SK-N-SH (cell line): ENCODE data around the gene CEP19.

Experiments
- EZH2phosphoT487 ChIP-seq: fragments of 200-600 bp; sonication (generic); IDR thresholded peaks from 2 replicates; pipeline ENCODE4 v1.6.1; 2017; ENCODE audit warnings: low read depth, mixed run types, mild to moderate bottlenecking, antibody characterized with exemption, moderate library complexity, borderline replicate concordance
- GATA2 ChIP-seq: sonication (generic); formaldehyde crosslinking; IDR thresholded peaks from 2 replicates; pipeline ENCODE4 v1.5.0; 2020; ENCODE audit warnings: mild to moderate bottlenecking, missing genetic modification reagents
- TF ChIP-seq, protein P1 (sequence below): fragments of 200-600 bp; sonication (generic); IDR thresholded peaks from 2 replicates; pipeline ENCODE4 v1.6.1; 2017; ENCODE audit warnings: antibody characterized with exemption, mild to moderate bottlenecking, moderate library complexity

DNA sequence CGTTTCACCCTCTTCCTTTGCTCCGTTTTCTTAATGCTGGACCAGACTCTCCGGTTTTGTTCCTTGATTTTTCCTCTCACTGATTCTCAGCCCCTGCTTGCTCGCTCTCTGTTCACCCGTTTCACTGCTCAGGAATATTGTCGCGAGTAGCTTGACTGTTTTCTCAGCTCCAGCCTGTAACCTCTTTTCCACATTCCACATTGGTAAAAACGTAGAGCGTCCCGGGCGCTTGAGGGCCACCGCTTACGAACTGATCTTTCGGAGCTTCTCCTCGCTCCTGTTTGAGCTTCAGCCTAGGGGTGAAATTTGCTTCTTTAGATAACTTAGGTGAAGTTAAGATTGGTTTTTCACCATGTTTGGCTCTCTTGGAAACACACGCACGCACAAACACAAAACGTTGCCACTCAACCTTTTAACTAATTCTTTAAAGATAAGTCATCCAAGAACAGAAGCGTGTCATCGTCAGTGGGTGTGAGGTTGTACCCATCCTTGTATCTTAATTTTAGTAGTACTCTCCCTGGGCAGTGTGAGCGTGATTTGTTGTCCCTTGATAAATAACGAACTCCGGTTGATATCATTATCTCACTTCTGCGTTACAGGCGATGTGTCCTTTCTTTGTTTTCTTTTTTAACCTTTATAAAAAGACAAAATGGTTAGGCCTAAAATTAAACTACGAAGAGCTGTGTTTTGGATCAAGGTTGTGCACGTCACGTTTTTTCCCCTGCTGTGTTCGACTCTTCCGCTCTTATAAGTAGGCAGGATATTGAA, 28.6 kb upstream of the CEP19 start:
- TF ChIP-seq, protein P1, sequence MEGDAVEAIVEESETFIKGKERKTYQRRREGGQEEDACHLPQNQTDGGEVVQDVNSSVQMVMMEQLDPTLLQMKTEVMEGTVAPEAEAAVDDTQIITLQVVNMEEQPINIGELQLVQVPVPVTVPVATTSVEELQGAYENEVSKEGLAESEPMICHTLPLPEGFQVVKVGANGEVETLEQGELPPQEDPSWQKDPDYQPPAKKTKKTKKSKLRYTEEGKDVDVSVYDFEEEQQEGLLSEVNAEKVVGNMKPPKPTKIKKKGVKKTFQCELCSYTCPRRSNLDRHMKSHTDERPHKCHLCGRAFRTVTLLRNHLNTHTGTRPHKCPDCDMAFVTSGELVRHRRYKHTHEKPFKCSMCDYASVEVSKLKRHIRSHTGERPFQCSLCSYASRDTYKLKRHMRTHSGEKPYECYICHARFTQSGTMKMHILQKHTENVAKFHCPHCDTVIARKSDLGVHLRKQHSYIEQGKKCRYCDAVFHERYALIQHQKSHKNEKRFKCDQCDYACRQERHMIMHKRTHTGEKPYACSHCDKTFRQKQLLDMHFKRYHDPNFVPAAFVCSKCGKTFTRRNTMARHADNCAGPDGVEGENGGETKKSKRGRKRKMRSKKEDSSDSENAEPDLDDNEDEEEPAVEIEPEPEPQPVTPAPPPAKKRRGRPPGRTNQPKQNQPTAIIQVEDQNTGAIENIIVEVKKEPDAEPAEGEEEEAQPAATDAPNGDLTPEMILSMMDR, result no peak
- TF ChIP-seq GATA2 (CRISPR knock-in tag), result no peak
- no peak for TF ChIP-seq EZH2phosphoT487
